Gastrocnemius medialis (tissue), 4 donors: ENCODE data around the gene TMTC2. TPM values are rescaled to one million over a fixed set of nuclear protein-coding genes. Genes with fewer than 3 reads are reported as not detected.

Source experiments
- ATAC-seq, 2 donors: fragments of 150-250 bp; one replicate each; pipeline ENCODE4 v1.9.1; 2016
- DNase-seq, 2 donors: peaks; one replicate each; pipeline ENCODE4 v3.0.0-alpha.2; 2019
- H3K27ac ChIP-seq, 4 donors: fragments of 200-600 bp; sonication (generic); 1 replicate in 1 of 4; 2 replicates in 3 of 4; pipeline ENCODE4 v1.5.1; 2016 to 2018; ENCODE audit warnings: mild to moderate bottlenecking in 2 of 4, moderate library complexity in 1 of 4
- H3K27me3 ChIP-seq, 3 donors: fragments of 200-600 bp; sonication (generic) in 2 of 3; 1 replicate in 1 of 3; 2 replicates in 2 of 3; pipeline versions ENCODE4 v1.5.1 to v1.6.0; 2016 to 2019; ENCODE audit warnings: mild to moderate bottlenecking in 1 of 3, moderate library complexity in 1 of 3
- H3K36me3 ChIP-seq, 2 donors: fragments of 200-600 bp; sonication (generic) in 1 of 2; one replicate each; pipeline ENCODE4 v1.5.1; 2017 to 2018
- H3K4me1 ChIP-seq, 2 donors: fragments of 200-600 bp; sonication (generic) in 1 of 2; one replicate each; pipeline ENCODE4 v1.5.1; 2016 to 2017; ENCODE audit warnings: mild to moderate bottlenecking in 2 of 2
- H3K4me3 ChIP-seq, 4 donors: fragments of 200-600 bp; sonication (generic) in 3 of 4; 1 replicate in 1 of 4; 2 replicates in 3 of 4; pipeline ENCODE4 v1.5.1; 2016 to 2019; ENCODE audit warnings: mild to moderate bottlenecking in 2 of 4
- H3K9me3 ChIP-seq, 3 donors: fragments of 200-600 bp; sonication (generic) in 2 of 3; 1 replicate in 1 of 3; 2 replicates in 2 of 3; pipeline ENCODE4 v1.5.1; 2016 to 2019
- POLR2A ChIP-seq, 2 donors: fragments of 450-650 bp; IDR thresholded peaks; one replicate each; pipeline ENCODE4 v1.6.1; 2017; ENCODE audit warnings: antibody characterized with exemption in 2 of 2, mild to moderate bottlenecking in 2 of 2, moderate library complexity in 2 of 2
- in situ Hi-C, 4 donors: fragments of 200-750 bp; cut with MboI; loops; one replicate each; pipeline versions ENCODE4 v1.15.0 to v1.8.0; 2017; ENCODE audit warnings: low sequenced_read_pairs in 4 of 4
- intact Hi-C: fragments of 100-400 bp; cut with DNase I; formaldehyde crosslinking; loops from one replicate; pipeline ENCODE4 v1.15.1; 2023; ENCODE audit warnings: low total_unique reads
- total RNA-seq, 4 donors: library from RNA; depleted of rRNA; stranded (reverse); fragments of >200 nt; gene quantifications; one replicate each; pipeline versions ENCODE4 v1.1.0 to v1.2.3, GENCODE V29; 2016
- TF ChIP-seq, protein P1 (sequence below), 5 experiments: fragments of 450-650 bp in 3 of 5; fragments of 200-600 bp in 2 of 5; sonication (generic) in 2 of 5; IDR thresholded peaks in 4 of 5; conservative IDR thresholded peaks in 1 of 5; 1 replicate in 4 of 5; 2 replicates in 1 of 5; pipeline ENCODE4 v1.5.1; 2016 to 2019; ENCODE audit warnings: antibody characterized with exemption in 5 of 5, mild to moderate bottlenecking in 3 of 5, moderate library complexity in 3 of 5

Gene TMTC2
- total RNA-seq, 4 donors from 2014 or later = 1.6 to 2.5 (median 1.9) TPM

- no peak for TF ChIP-seq POLR2A (IDR thresholded peaks at IDR 0.05)
- TF ChIP-seq, protein P1, sequence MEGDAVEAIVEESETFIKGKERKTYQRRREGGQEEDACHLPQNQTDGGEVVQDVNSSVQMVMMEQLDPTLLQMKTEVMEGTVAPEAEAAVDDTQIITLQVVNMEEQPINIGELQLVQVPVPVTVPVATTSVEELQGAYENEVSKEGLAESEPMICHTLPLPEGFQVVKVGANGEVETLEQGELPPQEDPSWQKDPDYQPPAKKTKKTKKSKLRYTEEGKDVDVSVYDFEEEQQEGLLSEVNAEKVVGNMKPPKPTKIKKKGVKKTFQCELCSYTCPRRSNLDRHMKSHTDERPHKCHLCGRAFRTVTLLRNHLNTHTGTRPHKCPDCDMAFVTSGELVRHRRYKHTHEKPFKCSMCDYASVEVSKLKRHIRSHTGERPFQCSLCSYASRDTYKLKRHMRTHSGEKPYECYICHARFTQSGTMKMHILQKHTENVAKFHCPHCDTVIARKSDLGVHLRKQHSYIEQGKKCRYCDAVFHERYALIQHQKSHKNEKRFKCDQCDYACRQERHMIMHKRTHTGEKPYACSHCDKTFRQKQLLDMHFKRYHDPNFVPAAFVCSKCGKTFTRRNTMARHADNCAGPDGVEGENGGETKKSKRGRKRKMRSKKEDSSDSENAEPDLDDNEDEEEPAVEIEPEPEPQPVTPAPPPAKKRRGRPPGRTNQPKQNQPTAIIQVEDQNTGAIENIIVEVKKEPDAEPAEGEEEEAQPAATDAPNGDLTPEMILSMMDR (IDR thresholded peaks at IDR 0.05 in 4 of 5, conservative IDR thresholded peaks at IDR 0.05 in 1 of 5) = no peak
- no peak for ATAC-seq
Measured at GRCh38 chr12:82876075-82876474, 189.4 kb downstream of the TMTC2 start.

DNA sequence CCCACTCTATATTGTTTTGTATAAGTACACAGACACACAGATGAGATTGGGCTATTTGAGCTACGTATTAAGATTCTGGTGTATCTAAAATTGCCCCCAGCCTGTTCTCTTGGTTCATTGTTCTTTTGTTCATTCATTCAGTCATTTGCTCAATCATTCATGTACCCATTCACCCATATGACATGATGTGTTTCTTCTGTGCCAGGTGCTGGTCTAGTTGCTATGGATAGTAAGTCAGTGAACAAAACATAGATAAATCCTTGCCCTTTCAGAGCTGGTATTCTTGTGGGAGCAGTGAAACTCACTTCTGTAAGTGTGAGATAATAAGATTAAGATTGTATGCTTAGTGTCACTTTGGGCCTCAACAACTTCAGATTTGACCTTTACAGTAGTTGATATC is 191.3 kb downstream of the TMTC2 start:
- Histone ChIP-seq H3K36me3 (no peaks in the 10 kb centered on the region), H3K27me3 (no peaks in the 10 kb centered on the region), H3K27ac (no peak overlapping the region), H3K9me3 (no peaks in the 10 kb centered on the region), H3K4me1 (no peaks in the 10 kb centered on the region), H3K4me3 (no peak overlapping the region)
- intact Hi-C loops = no loop called here
- TF ChIP-seq POLR2A (IDR thresholded peaks at IDR 0.05) = no peak
- TF ChIP-seq, protein P1 (IDR thresholded peaks at IDR 0.05 in 4 of 5, conservative IDR thresholded peaks at IDR 0.05 in 1 of 5) = no peak
- ATAC-seq (no peak), DNase-seq (no peak)
- in situ Hi-C loops = no loop called here

More at GRCh38 chr12:82876075-82876474, 189.4 kb downstream of the TMTC2 start:
- in situ Hi-C loops (no loop called here), intact Hi-C loops (no loop called here)
- Histone ChIP-seq H3K27me3 (no peaks in the 10 kb centered on the region), H3K4me1 (no peaks in the 10 kb centered on the region), H3K27ac (no peak overlapping the region), H3K36me3 (no peaks in the 10 kb centered on the region), H3K9me3 (no peaks in the 10 kb centered on the region), H3K4me3 (no peak overlapping the region)
- DNase-seq = no peak

DNA sequence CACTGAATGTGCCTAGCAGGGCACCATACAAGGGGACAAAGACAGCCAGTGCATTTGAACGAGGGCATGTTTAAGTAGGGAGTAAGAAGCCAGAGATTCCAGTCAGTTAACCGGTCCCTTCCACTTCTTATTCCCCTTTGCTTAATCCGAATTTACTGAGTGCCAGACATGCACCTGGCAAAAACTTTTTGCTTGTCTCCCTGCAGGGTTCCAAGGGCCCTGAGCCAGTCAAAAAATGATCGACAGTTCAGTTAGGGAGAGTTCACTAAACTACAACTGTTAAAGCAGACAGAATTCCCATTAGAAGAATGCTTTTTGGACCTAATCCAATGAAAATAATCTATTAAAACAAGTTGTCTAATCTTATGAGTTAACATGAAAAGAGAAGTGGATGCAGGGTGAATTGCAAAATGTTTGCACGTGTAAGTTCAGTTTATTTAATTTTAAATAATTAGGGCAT is 193.8 kb downstream of the TMTC2 start:
- in situ Hi-C loops (no loop called here), intact Hi-C loops (no loop called here)
- H3K4me3 ChIP-seq = no peak overlapping the region
- no peaks in the 10 kb centered on the region for H3K27me3 ChIP-seq
- no peaks in the 10 kb centered on the region for H3K9me3 ChIP-seq
- ATAC-seq (no peak), DNase-seq (no peak)
- TF ChIP-seq POLR2A (IDR thresholded peaks at IDR 0.05) = no peak
- TF ChIP-seq, protein P1 (IDR thresholded peaks at IDR 0.05 in 4 of 5, conservative IDR thresholded peaks at IDR 0.05 in 1 of 5) = no peak
- no peaks in the 10 kb centered on the region for H3K36me3 ChIP-seq
- H3K27ac ChIP-seq = no peak overlapping the region
- no peaks in the 10 kb centered on the region for H3K4me1 ChIP-seq

GRCh38 chr12:82883394-82884355 is 197.0 kb downstream of the TMTC2 start:
- Histone ChIP-seq H3K4me3 (no peak overlapping the region), H3K9me3 (no peaks in the 10 kb centered on the region), H3K36me3 (no peaks in the 10 kb centered on the region), H3K27ac (no peak overlapping the region), H3K27me3 (no peaks in the 10 kb centered on the region), H3K4me1 (no peaks in the 10 kb centered on the region)
- no peak for DNase-seq
- intact Hi-C loops (no loop called here), in situ Hi-C loops (no loop called here)
- TF ChIP-seq POLR2A (IDR thresholded peaks at IDR 0.05) = no peak
- TF ChIP-seq, protein P1 (IDR thresholded peaks at IDR 0.05 in 4 of 5, conservative IDR thresholded peaks at IDR 0.05 in 1 of 5) = no peak
- ATAC-seq = no peak
